ENCODE data around the gene JPT1. TPM values are rescaled to one million over a fixed set of nuclear protein-coding genes. Genes with fewer than 3 reads are reported as not detected.
A peak's percentile ranks its signal among the peaks of the same experiment; 100 is the strongest.

The JPT1 gene
- total RNA-seq, 2 experiments from 2014 or later, result 301 to 319 TPM

DNA sequence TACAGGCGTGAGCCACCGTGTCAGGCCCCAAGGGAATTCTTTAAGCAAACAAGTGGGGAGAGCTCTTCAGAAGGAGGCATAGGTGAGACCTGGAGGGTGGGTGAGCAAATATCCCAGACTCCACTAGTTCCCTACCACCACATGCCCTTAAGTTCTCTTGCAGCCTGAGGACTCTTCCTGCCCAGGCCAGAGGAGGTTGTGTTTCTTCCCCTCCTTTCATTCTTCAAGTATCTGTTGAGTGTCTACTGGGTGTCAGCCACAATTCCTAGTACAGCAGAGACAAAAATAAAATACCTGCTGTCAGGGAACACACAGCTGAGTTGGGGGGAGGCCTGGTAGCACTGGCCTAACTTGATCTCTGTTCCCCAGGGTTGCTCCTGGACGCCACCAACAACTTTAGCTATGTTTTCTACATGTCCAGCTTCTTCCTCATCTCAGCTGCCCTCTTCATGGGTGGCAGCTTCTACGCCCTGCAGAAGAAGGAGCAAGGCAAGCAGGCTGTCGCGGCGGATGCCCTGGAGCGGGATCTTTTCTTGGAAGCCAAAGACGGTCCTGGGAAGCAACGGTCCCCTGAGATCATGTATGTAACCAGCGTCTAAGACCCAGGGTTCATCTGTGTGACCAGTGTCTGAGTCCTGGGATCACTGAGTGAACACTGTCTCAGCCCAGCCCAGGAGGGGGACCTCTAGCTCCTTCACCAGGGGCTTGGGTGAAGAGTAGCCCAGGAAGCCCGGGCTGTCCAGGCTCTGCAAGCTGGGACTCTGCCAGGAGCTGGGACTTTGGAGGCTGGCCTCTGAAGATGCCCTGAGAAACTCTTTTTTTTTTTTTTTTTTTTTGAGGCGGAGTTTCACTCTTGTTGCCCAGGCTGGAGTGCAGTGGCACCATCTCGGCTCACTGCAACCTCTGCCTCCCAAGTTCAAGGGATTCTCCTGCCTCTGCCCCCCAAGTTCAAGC lies 50.4 kb downstream of the JPT1 start:
- no peaks in the 10 kb centered on the region for H3K36me3 Mint-ChIP-seq (ENCODE audit: low read depth)
- CTCF ChIA-PET, result interaction anchor here (1.1 to 4.0 kb wide), 5 partner anchors 10 to 142 kb away, joined by 3 to 18 read pairs (median 5); no protein-coding TSS in a partner anchor
- no peaks in the 10 kb centered on the region for H3K9me3 Mint-ChIP-seq (ENCODE audit: insufficient read depth)
- POLR2A ChIA-PET, result interaction anchor here (1.4 to 1.7 kb wide), 2 partner anchors 10 kb away, joined by 3 to 7 read pairs; no protein-coding TSS in a partner anchor
- no peaks in the 10 kb centered on the region for H3K27me3 Mint-ChIP-seq (ENCODE audit: low read depth)
- no peak overlapping the region for H3K27ac Mint-ChIP-seq
- no peak overlapping the region for H3K4me3 Mint-ChIP-seq
- H3K4me1 Mint-ChIP-seq (ENCODE audit: low read depth), result peaks cover 11% of the 10 kb centered on the region
- DNase-seq (no peak), ATAC-seq (no peak)

GRCh38 chr17:75102385-75102821 lies 51.9 kb downstream of the JPT1 start:
- Mint-ChIP-seq H3K27ac (no peak overlapping the region), H3K27me3 (ENCODE audit: low read depth) (no peaks in the 10 kb centered on the region), H3K9me3 (ENCODE audit: insufficient read depth) (no peaks in the 10 kb centered on the region), H3K4me1 (ENCODE audit: low read depth) (peaks cover 3% of the 10 kb centered on the region), H3K4me3 (no peak overlapping the region), H3K36me3 (ENCODE audit: low read depth) (no peaks in the 10 kb centered on the region)
- DNase-seq (no peak), ATAC-seq (no peak)
- ChIA-PET POLR2A (interaction anchor here (0.6 to 1.4 kb wide), 2 partner anchors 12 to 40 kb away, joined by 3 read pairs; no protein-coding TSS in a partner anchor), CTCF (interaction anchor here (1.9 to 4.0 kb wide), 2 partner anchors 12 to 141 kb away, joined by 5 to 18 read pairs; no protein-coding TSS in a partner anchor)

- DNase-seq (no peak), ATAC-seq (no peak)
- Mint-ChIP-seq H3K9me3 (ENCODE audit: insufficient read depth) (no peaks in the 10 kb centered on the region), H3K4me1 (ENCODE audit: low read depth) (no peaks in the 10 kb centered on the region), H3K4me3 (no peak overlapping the region), H3K27ac (no peak overlapping the region), H3K36me3 (ENCODE audit: low read depth) (no peaks in the 10 kb centered on the region), H3K27me3 (ENCODE audit: low read depth) (no peaks in the 10 kb centered on the region)
- POLR2A ChIA-PET, result no interaction called here
- CTCF ChIA-PET, result no interaction called here
Observed at GRCh38 chr17:75099881-75100595, 54.3 kb downstream of the JPT1 start.

DNA sequence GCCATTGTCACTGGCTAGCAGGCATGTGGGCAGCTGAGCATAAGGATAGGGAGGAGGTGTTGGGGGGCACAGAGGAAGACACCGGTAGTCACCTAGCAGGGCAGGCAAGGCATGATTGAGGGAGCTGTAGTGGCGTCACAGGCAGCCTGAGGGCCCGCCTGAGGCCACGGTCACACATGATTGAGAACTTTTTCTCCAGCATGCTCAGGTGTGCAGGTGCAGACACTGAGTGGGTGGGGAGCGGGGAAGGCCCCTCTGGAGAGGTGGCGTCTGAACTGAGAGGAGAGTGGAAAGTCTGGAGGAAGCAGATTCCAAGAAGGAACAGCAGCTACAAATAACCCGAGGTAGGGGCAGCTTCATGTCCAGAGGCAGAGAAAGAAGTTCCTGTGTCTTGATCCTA lies 55.5 kb downstream of the JPT1 start:
- POLR2A ChIA-PET, result no interaction called here
- no peak for DNase-seq
- Mint-ChIP-seq H3K27ac (peak overlapping the region; percentile 50), H3K27me3 (ENCODE audit: low read depth) (no peaks in the 10 kb centered on the region), H3K9me3 (ENCODE audit: insufficient read depth) (no peaks in the 10 kb centered on the region), H3K4me1 (ENCODE audit: low read depth) (no peaks in the 10 kb centered on the region), H3K36me3 (ENCODE audit: low read depth) (no peaks in the 10 kb centered on the region), H3K4me3 (no peak overlapping the region)
- ATAC-seq, result no peak
- CTCF ChIA-PET, result interaction anchor here (2.9 kb wide), 1 partner anchor 16 kb away, joined by 8 read pairs; no protein-coding TSS in a partner anchor

DNA sequence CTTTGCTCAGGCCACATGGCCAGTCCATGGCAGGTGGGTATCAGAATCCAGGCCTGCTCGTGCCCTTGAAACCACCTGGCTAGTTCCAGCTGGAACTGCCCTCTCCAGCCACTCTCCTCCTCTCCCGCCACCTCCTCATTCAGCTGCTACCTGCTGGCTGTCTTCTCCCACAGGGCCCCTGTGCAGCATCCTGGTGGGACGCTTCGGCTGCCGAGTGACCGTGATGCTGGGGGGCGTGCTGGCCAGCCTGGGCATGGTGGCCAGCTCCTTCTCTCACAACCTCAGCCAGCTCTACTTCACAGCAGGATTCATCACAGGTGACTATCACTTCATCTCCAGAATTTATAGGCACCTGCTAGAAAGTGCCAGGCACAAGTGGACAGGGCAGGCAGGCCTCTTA lies 56.4 kb downstream of the JPT1 start:
- no peak for ATAC-seq
- ChIA-PET POLR2A (no interaction called here), CTCF (interaction anchor here (0.9 to 2.9 kb wide), 2 partner anchors 17 to 23 kb away, joined by 3 to 8 read pairs; no protein-coding TSS in a partner anchor)
- no peaks in the 10 kb centered on the region for H3K27me3 Mint-ChIP-seq (ENCODE audit: low read depth)
- H3K4me1 Mint-ChIP-seq (ENCODE audit: low read depth), result no peaks in the 10 kb centered on the region
- H3K36me3 Mint-ChIP-seq (ENCODE audit: low read depth), result no peaks in the 10 kb centered on the region
- H3K4me3 Mint-ChIP-seq, result no peak overlapping the region
- no peaks in the 10 kb centered on the region for H3K9me3 Mint-ChIP-seq (ENCODE audit: insufficient read depth)
- DNase-seq, result no peak
- H3K27ac Mint-ChIP-seq, result no peak overlapping the region

GRCh38 chr17:75096082-75096625 lies 58.2 kb downstream of the JPT1 start:
- H3K9me3 Mint-ChIP-seq (ENCODE audit: insufficient read depth), result no peaks in the 10 kb centered on the region
- H3K36me3 Mint-ChIP-seq (ENCODE audit: low read depth), result no peaks in the 10 kb centered on the region
- no peak for DNase-seq
- H3K27ac Mint-ChIP-seq, result no peak overlapping the region
- no peak for ATAC-seq
- H3K4me1 Mint-ChIP-seq (ENCODE audit: low read depth), result no peaks in the 10 kb centered on the region
- H3K4me3 Mint-ChIP-seq, result no peak overlapping the region
- H3K27me3 Mint-ChIP-seq (ENCODE audit: low read depth), result no peaks in the 10 kb centered on the region
- POLR2A ChIA-PET, result interaction anchor here (0.9 kb wide), 1 partner anchor 20 kb away, joined by 3 read pairs; no protein-coding TSS in a partner anchor
- CTCF ChIA-PET, result no interaction called here

DNA sequence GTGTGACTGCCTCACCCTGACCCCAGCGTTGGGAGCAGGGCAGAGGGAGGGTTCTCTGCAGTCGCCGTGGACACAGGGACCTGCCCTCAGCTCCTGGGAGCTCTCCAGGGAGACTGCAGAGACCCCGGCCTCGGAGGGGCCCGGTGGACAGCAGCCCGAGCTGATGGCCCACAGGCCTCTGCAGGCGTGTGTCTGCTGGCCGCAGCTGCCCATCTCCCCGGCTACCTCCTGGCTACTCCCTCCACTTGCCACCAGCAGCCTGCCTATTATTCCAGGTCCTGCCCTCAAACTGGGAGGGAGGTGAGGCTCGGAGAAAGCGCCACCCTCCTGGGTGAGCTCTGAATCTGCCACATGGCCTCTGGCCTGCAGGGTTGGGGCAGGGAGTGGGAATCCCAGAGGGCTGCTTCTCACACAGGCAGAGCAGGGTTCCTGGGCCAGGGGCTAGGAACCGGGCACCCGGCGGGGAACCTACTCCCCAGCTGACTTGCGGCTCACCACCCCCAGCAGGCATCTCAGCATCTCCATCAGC lies 59.4 kb downstream of the JPT1 start:
- Mint-ChIP-seq H3K27ac (no peak overlapping the region), H3K36me3 (ENCODE audit: low read depth) (no peaks in the 10 kb centered on the region), H3K9me3 (ENCODE audit: insufficient read depth) (no peaks in the 10 kb centered on the region), H3K4me1 (ENCODE audit: low read depth) (peaks cover 2% of the 10 kb centered on the region), H3K4me3 (no peak overlapping the region), H3K27me3 (ENCODE audit: low read depth) (no peaks in the 10 kb centered on the region)
- no peak for DNase-seq
- ChIA-PET POLR2A (no interaction called here), CTCF (interaction anchor here (0.6 kb wide), 1 partner anchor 844 kb away, joined by 3 read pairs; no protein-coding TSS in a partner anchor)
- ATAC-seq, result no peak

GRCh38 chr17:75093548-75094158 lies 60.7 kb downstream of the JPT1 start:
- peaks cover 14% of the 10 kb centered on the region for H3K4me1 Mint-ChIP-seq (ENCODE audit: low read depth)
- CTCF ChIA-PET, result interaction anchor here (1.1 kb wide), 1 partner anchor 20 kb away, joined by 3 read pairs; no protein-coding TSS in a partner anchor
- no peaks in the 10 kb centered on the region for H3K27me3 Mint-ChIP-seq (ENCODE audit: low read depth)
- DNase-seq (no peak), ATAC-seq (no peak)
- POLR2A ChIA-PET, result no interaction called here
- no peak overlapping the region for H3K4me3 Mint-ChIP-seq
- no peak overlapping the region for H3K27ac Mint-ChIP-seq
- H3K9me3 Mint-ChIP-seq (ENCODE audit: insufficient read depth), result no peaks in the 10 kb centered on the region
- no peaks in the 10 kb centered on the region for H3K36me3 Mint-ChIP-seq (ENCODE audit: low read depth)

DNA sequence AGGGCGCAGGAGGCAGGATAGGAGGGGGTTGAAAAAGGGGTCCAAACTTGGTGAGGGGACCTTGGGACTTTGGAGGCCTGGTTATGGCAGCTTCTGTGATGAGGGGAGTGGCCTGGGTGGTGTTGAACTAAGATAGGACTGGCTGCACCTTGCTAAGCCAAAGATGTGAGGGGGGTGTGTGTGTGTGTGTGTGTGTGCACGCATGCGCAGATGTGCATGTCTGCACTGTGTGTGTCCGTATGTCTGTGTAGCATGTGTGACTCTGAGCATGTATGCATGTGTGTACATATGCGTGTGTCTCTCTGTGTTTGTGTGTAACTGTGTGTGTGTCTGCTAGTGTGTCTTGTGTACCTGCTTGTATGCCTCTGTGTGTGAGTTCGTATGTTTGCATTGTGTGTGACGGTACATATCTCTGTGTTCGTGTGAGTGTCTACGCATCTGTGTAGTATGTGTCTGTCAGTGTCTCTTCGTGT lies 62.4 kb downstream of the JPT1 start:
- ChIA-PET CTCF (interaction anchor here (1.7 to 1.9 kb wide), 2 partner anchors 13 to 32 kb away, joined by 4 to 14 read pairs; no protein-coding TSS in a partner anchor), POLR2A (interaction anchor here (0.9 kb wide), 1 partner anchor 74 kb away, joined by 3 read pairs; no protein-coding TSS in a partner anchor)
- no peaks in the 10 kb centered on the region for H3K27me3 Mint-ChIP-seq (ENCODE audit: low read depth)
- no peak overlapping the region for H3K27ac Mint-ChIP-seq
- no peaks in the 10 kb centered on the region for H3K36me3 Mint-ChIP-seq (ENCODE audit: low read depth)
- ATAC-seq (no peak), DNase-seq (no peak)
- no peak overlapping the region for H3K4me3 Mint-ChIP-seq
- H3K9me3 Mint-ChIP-seq (ENCODE audit: insufficient read depth), result no peaks in the 10 kb centered on the region
- peaks cover 26% of the 10 kb centered on the region for H3K4me1 Mint-ChIP-seq (ENCODE audit: low read depth)

GRCh38 chr17:75090871-75091854 lies 63.1 kb downstream of the JPT1 start:
- Mint-ChIP-seq H3K4me3 (no peak overlapping the region), H3K9me3 (ENCODE audit: insufficient read depth) (no peaks in the 10 kb centered on the region), H3K4me1 (ENCODE audit: low read depth) (peaks cover 31% of the 10 kb centered on the region), H3K36me3 (ENCODE audit: low read depth) (no peaks in the 10 kb centered on the region), H3K27ac (no peak overlapping the region), H3K27me3 (ENCODE audit: low read depth) (no peaks in the 10 kb centered on the region)
- ChIA-PET CTCF (interaction anchor here (0.9 to 1.9 kb wide), 3 partner anchors 14 to 40 kb away, joined by 4 to 14 read pairs (median 4); partner anchors contain the start of gene NT5C), POLR2A (interaction anchor here (0.7 to 0.9 kb wide), 2 partner anchors 18 to 75 kb away, joined by 3 read pairs; no protein-coding TSS in a partner anchor)
- DNase-seq (no peak), ATAC-seq (no peak)

Measured in activated CD8-positive, alpha-beta T cell treated with anti-CD3 and anti-CD28 coated beads, Interleukin-2, amount 10 ng/mL, durations not matched to agents 7 days and 5 days (primary cell).